Stimulated activated CD4-positive, alpha-beta T cell treated with anti-CD3 and anti-CD28 coated beads, Interleukin-4, amount 100 ng/mL, for 1 hour (primary cell): ENCODE data around the gene ANKRD13B.

Experiments
- DNase-seq: peaks from one replicate; pipeline ENCODE4 v3.0.0-alpha.2; 2020

Gene ANKRD13B

DNA sequence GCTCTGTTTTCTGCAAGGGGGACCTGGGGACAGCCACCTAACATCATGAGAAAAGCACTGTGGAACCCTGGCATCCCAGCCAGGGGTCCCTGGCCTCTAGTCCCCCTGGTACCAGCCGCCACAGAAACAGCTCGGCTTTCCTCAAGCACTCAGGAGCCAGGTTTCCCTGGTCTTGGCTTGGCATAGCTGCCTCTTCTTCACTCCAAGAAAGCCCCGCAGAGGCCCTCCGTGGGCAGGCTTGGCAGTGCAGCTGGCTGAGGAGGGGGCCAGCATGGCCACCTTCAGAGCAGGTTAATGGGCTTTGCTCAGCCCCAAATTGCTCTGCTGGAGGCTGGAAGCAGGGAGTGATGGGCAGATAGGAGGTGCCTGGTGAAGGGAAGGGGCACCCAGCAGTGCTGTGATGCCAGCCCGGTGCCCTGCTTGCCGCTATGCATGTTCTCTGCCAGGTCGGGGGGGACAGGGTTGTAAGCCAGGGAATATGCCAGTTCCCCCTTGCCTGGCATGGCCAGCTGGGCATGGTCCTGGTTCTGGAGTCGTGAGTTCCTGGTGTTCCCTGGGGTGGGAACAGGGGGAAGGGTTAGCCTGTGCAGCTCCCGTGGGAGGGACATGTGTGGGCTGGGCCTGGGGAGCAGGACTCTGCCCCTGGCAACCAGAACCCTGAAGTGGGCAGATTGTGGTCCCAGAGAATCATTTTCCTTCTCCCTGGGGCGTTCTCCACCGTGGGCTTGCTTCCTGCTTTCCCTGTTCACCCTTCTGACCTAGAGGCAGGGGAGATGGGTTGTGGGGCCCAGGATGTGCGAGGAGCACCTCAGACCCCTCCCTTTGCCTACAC lies 3.2 kb downstream of the ANKRD13B start:
- DNase-seq: no peak

DNA sequence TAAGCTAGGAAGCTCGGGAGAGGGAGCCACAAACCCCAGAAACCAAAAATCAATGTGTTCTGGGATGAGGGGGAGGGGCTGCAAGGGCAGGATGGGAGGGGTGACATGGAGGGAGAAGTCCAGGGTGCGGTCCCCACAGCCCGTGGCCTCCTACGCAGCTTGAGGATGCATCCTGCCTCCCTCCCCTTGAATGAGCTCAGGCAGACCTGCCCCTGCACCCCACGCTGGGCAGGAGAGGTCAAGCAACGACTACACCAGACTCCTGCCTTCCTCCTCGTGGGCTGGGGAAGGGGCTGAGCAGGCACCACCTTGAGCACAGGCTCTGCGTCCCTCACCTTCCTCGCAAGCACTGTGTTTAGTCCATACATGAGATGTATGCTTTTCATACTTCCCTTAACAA lies 3.9 kb downstream of the ANKRD13B start:
- DNase-seq: no peak

DNA sequence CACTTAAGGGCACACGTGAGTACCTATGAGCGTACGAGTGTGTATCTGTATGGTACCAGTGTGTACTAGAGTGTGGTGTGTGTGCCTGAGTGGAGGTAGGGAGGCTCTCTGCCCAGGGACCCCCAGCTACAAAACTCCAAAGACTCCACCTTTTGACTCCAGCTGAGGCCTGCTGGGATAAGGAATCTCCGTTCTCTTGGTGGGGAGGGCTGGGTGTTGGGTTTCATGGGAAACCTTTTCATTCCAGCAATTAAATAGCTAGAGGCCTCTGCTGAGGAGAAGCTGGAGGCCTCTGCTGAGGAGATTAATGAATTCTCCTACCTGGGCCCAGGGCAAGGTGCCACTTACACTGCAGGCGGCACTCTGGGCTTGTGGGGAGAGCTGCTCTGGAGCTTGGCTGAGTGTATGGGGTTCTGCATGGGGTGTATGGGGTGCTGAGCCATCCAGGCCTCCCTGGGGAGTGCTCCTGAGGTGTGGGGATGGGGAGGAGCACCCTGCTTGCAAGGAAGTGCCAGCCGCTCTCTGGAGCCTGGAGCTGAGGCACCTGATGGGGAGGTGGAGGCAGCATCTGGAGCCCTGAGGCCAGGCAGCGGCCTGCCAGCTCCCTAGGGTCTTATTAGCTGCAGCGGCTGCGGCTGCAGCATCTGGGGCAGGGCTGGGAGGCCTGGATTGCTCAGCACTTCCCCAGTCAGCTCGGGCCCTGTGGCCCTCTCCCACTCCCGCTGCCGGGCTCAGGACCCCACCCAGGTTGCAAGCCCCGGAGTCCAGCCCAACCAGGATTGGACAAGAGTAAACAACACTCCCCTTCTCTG lies 4.6 kb downstream of the ANKRD13B start:
- DNase-seq: no peak

DNA sequence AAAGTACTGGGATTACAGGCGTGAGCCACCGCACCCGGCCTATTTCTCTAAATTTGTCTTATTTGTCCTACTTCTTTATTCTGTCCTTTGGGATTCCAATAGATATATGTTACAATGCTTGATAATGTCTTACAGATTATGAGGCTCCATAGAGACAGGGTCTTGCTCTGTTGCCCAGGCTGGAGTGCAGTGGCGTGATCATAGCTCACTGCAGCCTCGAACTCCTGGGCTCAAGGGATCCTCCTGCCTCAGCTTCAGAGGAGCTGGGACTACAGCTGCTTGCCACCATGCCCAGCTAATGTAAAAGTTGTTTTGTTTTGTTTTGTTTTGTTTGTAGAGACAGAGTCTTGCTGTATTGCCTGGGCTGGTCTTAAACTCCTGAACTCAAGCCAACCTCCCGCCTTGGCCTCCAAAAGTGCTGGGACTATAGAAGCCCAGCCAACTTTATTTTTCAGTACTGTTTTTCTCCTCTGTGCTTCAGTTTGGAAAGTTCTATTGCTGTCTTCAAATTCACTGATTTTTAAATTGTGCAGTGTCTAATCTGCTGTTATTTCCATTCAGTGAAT lies 10.3 kb downstream of the ANKRD13B start:
- no peak for DNase-seq

DNA sequence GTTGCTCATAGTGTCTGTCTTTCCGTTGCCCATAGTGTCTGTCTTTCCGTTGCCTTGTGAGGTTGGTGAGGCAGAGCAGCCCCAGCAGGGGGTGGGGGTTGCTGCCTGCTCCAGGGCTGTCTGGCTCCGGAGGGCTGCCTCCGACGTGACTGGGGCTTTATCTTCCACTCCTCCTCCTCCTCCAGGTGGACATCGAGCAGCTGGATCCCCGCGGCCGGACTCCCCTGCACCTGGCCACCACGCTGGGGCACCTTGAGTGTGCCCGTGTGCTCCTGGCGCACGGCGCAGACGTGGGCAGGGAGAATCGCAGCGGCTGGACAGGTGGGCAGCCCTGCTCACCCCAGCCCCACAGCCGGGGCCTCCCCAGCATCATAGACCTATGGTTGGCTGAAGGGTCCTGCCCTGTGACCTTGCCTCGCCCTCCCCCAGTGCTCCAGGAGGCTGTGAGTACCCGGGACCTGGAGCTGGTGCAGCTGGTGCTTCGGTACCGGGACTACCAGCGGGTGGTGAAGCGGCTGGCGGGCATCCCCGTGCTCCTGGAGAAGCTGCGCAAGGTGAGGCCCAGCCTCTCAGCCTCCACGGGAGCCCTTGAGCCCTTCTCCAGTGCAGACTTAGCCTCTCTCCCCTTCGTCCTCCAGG lies 14.7 kb downstream of the ANKRD13B start:
- DNase-seq: no peak

DNA sequence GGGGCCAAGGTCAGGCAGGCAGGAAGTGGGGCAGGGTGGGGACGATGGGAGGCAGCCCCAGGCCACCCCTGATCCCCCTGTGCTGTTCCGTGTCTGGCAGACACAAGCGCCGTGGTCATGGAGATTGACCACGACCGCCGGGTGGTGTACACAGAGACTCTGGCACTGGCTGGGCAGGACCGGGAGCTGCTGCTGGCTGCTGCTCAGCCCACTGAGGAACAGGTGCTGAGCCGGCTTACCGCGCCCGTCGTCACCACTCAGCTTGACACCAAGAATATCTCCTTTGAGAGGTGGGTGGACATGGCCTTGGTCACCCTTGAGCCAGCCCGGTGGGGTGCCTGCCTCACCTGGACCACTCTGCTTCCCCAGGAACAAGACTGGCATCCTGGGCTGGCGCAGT lies 16.1 kb downstream of the ANKRD13B start:
- DNase-seq: no peak

DNA sequence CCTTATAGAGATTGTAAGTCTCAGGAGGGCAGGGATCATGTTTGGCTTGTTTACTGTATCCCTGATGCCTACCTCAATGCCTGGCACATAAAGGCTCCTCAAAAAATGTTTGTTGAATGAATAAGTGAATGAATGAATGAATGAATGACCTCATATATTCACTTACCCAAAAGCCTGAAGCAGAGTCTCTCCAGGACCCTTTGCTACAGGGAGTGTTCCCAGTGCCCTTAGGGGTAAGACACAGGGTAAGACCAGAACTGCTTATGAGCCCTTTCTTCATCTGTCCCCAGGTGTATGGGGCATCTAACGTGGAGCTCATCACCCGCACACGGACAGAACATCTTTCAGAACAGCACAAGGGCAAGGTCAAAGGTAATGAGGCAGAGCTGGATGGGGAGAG lies 17.5 kb downstream of the ANKRD13B start:
- no peak for DNase-seq

DNA sequence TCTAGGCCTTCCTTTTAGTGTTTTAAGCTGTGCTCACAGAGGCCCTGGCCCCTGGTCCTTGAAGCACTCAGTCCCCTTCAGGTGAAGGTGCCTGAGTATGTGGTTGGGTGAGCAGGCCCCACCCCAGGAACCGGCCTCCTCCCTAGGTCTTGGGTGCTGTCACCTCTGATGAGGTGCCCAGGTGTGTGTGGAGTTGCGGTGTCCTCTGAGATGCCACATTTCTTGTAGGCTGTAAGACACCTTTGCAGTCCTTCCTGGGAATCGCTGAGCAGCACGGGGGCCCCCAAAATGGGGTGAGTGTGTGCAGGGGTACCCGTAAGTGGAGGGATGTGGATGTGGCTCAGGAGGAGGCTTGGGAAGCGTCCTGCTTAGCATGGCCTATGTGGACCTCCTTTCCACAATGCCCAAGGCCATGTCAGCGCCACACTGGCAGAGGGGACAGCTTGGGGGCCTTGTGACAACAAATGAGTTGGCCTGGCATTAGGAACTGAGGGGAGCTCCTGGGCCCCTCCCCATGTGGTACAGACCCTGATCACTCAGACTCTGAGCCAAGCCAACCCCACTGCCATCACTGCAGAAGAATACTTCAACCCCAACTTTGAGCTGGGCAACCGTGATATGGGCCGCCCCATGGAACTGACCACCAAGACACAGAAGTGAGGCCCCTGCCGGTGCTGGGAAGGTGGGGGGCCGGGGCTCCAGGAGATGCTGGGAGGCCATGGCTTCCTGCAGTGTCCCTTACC lies 18.6 kb downstream of the ANKRD13B start:
- no peak for DNase-seq

DNA sequence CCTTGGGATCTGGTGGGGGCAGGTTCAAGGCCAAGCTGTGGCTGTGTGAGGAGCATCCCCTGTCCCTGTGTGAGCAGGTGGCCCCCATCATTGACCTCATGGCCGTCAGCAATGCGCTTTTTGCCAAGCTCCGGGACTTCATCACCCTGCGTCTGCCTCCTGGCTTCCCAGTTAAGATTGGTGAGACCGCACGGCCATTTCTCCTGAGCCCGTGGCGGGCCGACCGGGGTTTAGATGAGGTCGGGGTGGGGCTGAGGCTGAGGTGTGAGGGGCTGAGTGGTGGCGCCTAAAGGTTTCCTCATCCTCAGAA lies 19.1 kb downstream of the ANKRD13B start:
- no peak for DNase-seq

DNA sequence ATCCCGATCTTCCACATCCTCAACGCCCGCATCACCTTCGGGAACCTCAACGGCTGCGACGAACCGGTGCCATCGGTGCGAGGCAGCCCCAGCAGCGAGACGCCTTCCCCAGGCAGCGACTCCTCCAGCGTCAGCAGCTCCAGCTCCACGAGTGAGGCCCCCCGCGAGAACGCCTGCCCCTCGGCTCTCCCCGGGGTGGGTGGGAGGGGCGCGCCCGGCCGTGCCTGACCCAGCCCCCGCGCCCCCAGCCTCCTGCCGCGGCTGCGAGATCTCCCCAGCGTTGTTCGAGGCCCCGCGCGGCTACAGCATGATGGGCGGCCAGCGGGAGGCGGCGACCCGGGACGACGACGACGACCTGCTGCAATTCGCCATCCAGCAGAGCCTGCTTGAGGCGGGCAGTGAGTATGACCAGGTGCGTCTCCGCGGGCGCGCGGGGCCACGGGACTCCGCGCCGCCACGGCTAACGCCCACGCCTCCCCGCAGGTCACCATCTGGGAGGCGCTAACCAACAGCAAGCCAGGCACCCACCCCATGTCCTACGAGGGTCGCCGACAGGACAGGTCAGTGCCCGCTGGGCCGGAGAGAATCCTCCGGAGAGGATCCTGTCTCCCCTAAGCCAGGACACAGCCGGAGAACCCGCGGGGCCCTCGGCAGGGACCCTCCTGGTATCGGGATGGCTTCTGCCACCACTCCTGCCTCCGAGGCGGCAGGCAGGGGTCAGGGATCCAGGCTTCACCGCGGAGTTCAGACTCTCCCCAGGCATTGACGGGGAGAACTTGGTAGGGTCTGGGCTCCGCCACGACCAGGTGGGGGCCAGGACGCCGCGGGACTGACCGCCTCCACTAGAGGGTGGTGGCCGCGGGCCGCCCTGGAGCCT lies 19.7 kb downstream of the ANKRD13B start:
- no peak for DNase-seq

DNA sequence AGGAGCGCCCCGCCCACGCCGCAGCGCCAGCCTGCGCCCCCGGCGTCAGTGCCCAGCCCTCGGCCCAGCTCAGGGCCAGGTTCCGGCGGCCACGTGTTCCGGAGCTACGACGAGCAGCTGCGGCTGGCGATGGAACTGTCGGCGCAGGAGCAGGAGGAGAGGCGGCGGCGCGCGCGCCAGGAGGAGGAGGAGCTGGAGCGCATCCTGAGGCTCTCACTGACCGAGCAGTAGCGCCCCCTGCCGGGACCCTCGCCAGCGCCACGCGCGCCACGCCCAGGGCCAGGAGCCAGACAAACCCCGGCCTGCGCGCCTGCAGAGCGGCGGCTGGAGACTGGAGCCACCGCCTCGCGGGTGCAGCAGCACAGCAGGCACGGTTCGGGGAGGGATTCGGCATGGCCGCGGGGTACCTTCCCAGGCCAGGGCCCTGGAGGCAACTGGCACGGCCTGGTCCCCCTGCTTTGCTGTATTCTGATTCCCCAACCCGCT lies 20.5 kb downstream of the ANKRD13B start:
- peak; percentile 96 for DNase-seq

DNA sequence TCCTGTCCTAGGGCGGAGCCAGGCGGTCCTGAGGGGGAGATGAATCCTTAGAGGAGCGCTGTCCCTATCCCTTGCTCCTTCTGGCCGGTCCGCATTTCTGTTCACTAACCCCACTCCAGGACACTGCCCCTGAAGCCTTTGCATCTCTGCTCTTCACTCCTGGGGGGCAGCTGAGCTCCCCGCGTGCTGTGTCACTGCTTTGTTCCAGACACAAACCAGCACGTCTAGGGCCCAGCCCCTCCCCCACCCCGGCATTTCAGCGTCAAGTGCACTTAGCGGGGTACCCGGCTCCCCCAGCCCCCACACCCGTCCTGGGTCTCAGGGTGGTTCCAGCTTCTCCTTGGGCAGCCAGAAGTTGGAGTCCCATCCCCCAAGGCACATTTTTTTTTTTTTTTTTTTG lies 20.9 kb downstream of the ANKRD13B start:
- no peak for DNase-seq

DNA sequence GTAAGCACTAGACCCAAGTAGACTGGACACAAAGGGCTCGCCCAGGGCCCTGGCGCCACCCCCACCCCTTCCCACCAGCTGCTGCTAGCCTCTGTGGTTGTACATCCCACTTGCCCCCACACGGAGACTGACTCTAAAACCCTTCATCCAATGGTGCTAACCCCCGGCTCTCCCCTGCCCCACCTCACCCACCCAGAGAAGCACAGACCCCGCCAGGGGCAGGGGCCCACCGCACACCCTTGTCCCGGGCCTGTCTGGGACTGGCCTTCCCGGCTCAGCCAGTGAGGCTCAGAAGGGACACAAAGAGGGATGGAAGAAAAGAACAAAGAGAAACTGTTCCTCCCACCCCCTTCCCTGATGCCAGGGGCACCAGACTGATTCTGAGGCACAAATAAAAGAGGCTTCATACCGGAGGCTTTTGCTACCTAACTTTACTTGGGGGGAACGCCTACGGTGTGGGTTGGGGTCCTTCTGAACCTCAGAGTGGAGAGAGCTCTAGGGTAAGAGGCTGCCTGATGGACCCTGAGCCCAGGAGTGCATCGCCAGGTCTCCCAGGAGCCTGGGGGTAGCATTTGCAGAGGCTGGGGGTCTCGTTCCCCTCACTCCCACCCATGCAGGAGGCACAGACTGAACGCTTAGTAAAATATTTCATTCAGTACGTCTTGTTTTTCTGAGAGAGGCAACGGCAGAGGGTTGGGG lies 21.6 kb downstream of the ANKRD13B start:
- no peak for DNase-seq

DNA sequence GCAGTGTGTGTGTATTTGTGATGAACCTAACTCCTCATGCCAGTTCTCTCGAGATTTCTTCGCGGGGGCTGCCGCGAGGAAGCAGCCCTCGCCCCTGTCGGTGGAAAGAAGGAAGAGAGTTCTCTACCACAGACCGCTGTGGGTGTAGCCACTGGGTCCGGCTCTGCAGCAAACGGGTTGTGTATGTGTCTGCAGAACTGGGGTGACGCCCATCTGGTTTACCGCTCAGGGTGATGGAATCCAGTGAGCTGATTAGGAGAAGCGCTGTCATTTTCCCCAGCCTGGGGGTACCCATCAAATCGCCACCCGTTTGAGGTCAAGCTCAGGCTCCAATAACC lies 22.1 kb downstream of the ANKRD13B start:
- DNase-seq: no peak

DNA sequence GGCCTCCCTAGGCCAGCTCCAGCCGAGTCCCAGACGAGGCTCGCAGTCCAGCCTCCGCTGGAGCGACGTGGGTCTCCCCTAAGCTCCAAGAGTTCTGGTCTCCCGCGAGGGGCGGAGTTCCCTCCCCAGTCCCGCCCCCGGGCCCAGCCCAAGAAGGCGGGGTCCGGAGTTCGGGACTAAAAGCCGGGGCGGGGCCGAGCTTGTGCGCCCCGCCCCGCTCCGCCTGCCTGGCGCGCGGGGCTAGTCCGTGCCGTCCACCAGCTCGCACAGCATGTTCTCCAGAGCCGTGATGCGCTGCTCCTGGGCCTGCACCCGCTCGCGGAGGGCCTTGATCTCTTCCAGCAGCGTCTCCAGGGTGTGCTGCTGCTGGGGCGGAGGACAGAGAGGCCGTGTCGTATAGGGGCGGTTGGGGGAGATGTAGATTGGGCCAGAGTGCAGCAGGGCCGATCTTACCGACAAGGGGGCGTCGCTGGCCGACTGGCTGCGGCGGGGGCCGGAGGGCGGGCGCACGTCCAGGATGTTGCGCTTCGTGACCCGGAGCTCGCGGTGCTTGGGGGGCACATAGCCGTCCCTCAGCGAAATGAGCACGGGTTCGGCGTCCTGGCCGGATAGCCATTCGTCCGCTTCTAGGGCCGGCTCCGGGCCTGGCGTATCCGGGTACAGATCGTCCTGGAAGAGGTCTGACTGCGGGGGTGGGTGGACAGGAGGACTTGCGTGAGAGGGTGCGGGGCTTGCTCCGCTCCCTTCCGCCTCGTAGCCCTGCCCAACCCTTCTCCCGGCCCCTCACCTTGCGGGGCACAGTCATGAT lies 22.8 kb downstream of the ANKRD13B start:
- peak; percentile 85 for DNase-seq

DNA sequence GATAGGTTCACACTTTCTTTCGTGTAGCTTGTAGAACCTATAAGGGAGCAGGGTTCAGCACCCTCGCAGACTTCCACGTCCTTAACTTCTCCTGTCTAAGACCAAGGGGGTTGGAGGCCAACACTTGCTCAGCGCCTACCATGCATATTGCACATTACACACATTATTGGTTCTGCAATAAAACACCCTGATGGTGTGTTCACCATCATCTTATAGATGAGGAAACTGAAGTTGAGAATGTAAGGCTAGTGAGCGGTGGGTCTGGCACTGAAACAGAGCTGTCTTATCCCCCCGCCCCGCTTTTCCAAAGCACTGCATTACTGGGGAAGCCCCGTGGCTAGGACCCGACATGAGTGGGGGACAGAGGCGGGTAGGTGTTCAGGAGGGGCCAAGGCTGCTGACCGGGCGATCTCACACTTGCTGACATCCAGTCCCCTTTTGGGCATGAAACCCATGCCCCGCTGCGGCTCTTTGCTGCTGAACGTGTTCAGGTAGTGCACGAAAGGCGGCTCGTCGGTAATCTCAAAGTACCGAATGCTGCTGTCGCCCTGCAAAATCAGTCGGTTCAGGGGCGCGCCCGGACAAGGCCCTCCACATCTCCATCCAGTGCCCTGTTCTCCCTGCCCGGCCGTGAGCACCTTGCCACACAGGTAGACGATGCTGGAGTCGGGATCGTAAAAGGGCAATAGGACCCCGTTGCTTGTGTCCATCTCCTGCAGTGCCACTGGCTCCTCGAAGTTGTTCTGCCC lies 23.5 kb downstream of the ANKRD13B start:
- DNase-seq: no peak

DNA sequence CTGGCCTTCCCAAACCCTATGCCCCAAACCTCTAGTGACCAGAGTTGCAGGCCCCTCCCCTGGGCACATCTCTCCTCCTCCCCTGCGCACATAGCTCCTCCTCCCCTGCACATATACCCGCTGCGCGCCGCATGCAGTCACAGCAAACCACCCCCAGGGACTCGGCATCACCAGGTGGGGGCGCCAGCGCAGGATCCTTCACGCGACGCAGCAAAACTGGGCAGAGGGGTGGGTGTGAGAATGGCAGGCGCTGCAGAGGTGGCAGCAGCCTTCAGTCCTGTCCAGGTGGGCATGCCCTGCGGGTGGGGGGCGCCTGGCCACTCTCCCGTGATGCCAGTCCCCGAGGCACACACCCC lies 24.2 kb downstream of the ANKRD13B start:
- peak; percentile 94 for DNase-seq

DNA sequence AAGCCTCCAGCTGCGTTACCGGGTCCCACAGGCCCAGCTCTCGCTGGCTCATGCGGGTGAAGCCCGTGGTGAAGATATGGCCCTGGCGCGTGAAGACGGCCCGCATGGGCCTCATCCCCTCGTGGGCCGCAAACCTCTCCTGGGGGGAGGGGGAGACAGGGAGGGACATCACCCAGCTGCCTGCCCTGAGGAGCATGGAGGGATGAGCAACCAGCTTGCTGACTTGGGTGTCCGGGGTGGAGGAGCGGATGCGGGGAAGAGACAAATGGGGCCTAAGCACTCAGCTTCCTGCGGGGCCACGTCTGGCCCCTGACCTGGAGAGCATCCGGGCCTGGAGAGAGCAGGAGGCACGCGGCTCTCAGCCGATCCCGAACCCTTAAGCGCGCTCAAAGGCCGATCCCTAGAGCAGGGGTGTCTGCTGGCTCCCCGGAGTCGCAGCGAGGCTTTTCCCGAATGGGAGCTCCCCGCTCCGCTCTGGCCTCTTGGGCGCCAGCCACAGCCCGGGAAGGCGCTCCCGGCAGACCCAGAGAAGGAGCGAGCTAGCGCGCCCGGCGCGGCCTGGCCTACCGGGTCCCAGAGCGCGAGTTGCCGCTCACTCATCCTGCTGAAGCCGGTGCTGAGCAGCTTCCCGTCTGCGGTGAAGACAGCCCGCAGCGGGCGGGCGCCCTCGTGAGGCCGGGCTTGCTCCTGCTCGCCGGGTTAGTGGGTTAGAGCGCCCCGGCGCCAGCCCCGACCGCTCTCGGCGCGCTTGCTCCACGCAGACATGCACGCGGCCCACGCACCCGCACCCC lies 24.7 kb downstream of the ANKRD13B start:
- DNase-seq: peak; percentile 90
